Measurements from ENCODE around the gene HCN2. TPM values are rescaled to one million over a fixed set of nuclear protein-coding genes. Genes with fewer than 3 reads are reported as not detected.

Gene HCN2
- total RNA-seq, 1 donor from 2014 or later = 5.5 TPM

DNA sequence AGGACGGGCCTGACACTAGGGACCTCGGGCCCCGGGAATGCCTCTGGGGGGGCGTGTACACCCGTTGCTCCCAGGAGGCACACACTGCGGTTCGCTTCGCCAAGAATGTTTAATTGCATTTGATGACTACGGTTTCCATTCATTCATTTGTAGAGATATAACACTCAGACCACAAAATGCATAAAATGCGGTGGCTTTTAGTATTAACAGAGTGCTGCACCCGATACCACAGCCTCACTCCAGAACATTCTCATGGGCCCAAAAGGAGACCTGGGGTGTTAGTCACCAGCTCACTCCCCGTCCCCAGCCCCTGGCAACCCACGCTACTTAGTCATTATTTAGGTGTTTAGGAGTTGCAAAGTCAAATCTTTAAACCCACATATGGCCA lies 21.8 kb downstream of the HCN2 start:
- H3K79me2 ChIP-seq (ENCODE audit: insufficient read depth, low read length) = no peaks in the 10 kb centered on the region
- no peaks in the 10 kb centered on the region for H3K27me3 ChIP-seq (ENCODE audit: insufficient read depth, low read length)
- peaks cover 15% of the 10 kb centered on the region for H3K36me3 Mint-ChIP-seq (ENCODE audit: low read depth, unreplicated experiment)
- peak; percentile 99 for DNase-seq (ENCODE audit: low read depth)
- no peak overlapping the region for H3K4me3 Mint-ChIP-seq (ENCODE audit: unreplicated experiment)
- no peak overlapping the region for H3K4me3 ChIP-seq (ENCODE audit: insufficient read depth, low read depth, low read length)
- TF ChIP-seq, protein P1, sequence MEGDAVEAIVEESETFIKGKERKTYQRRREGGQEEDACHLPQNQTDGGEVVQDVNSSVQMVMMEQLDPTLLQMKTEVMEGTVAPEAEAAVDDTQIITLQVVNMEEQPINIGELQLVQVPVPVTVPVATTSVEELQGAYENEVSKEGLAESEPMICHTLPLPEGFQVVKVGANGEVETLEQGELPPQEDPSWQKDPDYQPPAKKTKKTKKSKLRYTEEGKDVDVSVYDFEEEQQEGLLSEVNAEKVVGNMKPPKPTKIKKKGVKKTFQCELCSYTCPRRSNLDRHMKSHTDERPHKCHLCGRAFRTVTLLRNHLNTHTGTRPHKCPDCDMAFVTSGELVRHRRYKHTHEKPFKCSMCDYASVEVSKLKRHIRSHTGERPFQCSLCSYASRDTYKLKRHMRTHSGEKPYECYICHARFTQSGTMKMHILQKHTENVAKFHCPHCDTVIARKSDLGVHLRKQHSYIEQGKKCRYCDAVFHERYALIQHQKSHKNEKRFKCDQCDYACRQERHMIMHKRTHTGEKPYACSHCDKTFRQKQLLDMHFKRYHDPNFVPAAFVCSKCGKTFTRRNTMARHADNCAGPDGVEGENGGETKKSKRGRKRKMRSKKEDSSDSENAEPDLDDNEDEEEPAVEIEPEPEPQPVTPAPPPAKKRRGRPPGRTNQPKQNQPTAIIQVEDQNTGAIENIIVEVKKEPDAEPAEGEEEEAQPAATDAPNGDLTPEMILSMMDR (IDR thresholded peaks at IDR 0.05; ENCODE audit: insufficient read depth, low read depth, low read length) = no peak
- TF ChIP-seq EZH2 (IDR thresholded peaks at IDR 0.05; ENCODE audit: insufficient read depth, low read length) = no peak
- H3K4me1 ChIP-seq (ENCODE audit: insufficient read depth, low read length) = peaks cover 19% of the 10 kb centered on the region
- H3K27ac Mint-ChIP-seq (ENCODE audit: unreplicated experiment) = peak overlapping the region; percentile 28
- H3K27me3 Mint-ChIP-seq (ENCODE audit: low read depth, unreplicated experiment) = no peaks in the 10 kb centered on the region
- H3K4me2 ChIP-seq (ENCODE audit: low read length) = peak overlapping the region; percentile 82
- no peaks in the 10 kb centered on the region for H3K36me3 ChIP-seq (ENCODE audit: insufficient read depth, low read length)
- peak; percentile 66 for FAIRE-seq
- peak overlapping the region; percentile 63 for H2AFZ ChIP-seq (ENCODE audit: low read depth, low read length)
- H3K27ac ChIP-seq (ENCODE audit: low read depth, low read length) = peak overlapping the region; percentile 95
- peaks cover 2% of the 10 kb centered on the region for H3K9me3 Mint-ChIP-seq (ENCODE audit: unreplicated experiment)
- peak overlapping the region; percentile 84 for H3K9ac ChIP-seq (ENCODE audit: low read length)
- peaks cover 3% of the 10 kb centered on the region for H3K4me1 Mint-ChIP-seq (ENCODE audit: low read depth, unreplicated experiment)
- H3K9me3 ChIP-seq (ENCODE audit: insufficient read depth, low read depth, low read length) = no peaks in the 10 kb centered on the region
- no peaks in the 10 kb centered on the region for H4K20me1 ChIP-seq (ENCODE audit: insufficient read depth, low read length)

DNA sequence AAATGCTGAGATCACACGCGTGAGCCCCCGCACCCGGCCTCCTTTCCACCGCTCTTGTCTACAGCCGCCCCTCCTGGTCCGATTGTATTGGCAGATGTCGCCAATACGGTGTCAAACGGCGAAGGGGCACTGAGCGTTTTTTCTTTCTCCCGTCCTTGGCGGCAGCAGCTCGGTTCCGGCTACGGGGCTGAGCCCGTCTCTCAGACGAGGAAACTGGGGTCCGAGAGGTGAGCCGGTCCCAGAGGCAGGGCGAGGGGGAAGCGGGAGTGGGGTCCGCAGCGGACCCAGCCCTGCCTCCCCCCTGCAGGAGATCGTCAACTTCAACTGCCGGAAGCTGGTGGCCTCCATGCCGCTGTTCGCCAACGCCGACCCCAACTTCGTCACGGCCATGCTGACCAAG lies 23.3 kb downstream of the HCN2 start:
- Histone ChIP-seq H3K4me1 (ENCODE audit: insufficient read depth, low read length) (peaks cover 19% of the 10 kb centered on the region), H3K4me2 (ENCODE audit: low read length) (no peak overlapping the region), H3K27ac (ENCODE audit: low read depth, low read length) (no peak overlapping the region), H3K9me3 (ENCODE audit: insufficient read depth, low read depth, low read length) (no peaks in the 10 kb centered on the region), H3K4me3 (ENCODE audit: insufficient read depth, low read depth, low read length) (no peak overlapping the region), H4K20me1 (ENCODE audit: insufficient read depth, low read length) (no peaks in the 10 kb centered on the region), H2AFZ (ENCODE audit: low read depth, low read length) (no peak overlapping the region), H3K36me3 (ENCODE audit: insufficient read depth, low read length) (no peaks in the 10 kb centered on the region), H3K9ac (ENCODE audit: low read length) (no peak overlapping the region), H3K27me3 (ENCODE audit: insufficient read depth, low read length) (no peaks in the 10 kb centered on the region), H3K79me2 (ENCODE audit: insufficient read depth, low read length) (no peaks in the 10 kb centered on the region)
- H3K4me3 Mint-ChIP-seq (ENCODE audit: unreplicated experiment) = no peak overlapping the region
- peaks cover 3% of the 10 kb centered on the region for H3K4me1 Mint-ChIP-seq (ENCODE audit: low read depth, unreplicated experiment)
- FAIRE-seq (no peak), DNase-seq (ENCODE audit: low read depth) (no peak)
- TF ChIP-seq, protein P1 (IDR thresholded peaks at IDR 0.05; ENCODE audit: insufficient read depth, low read depth, low read length) = no peak
- TF ChIP-seq EZH2 (IDR thresholded peaks at IDR 0.05; ENCODE audit: insufficient read depth, low read length) = no peak
- peaks cover 2% of the 10 kb centered on the region for H3K9me3 Mint-ChIP-seq (ENCODE audit: unreplicated experiment)
- H3K27me3 Mint-ChIP-seq (ENCODE audit: low read depth, unreplicated experiment) = no peaks in the 10 kb centered on the region
- H3K36me3 Mint-ChIP-seq (ENCODE audit: low read depth, unreplicated experiment) = peaks cover 18% of the 10 kb centered on the region
- H3K27ac Mint-ChIP-seq (ENCODE audit: unreplicated experiment) = no peak overlapping the region

GRCh38 chr19:613732-614567 lies 24.3 kb downstream of the HCN2 start:
- H3K27ac ChIP-seq (ENCODE audit: low read depth, low read length) = no peak overlapping the region
- H3K4me3 ChIP-seq (ENCODE audit: insufficient read depth, low read depth, low read length) = no peak overlapping the region
- H3K9me3 ChIP-seq (ENCODE audit: insufficient read depth, low read depth, low read length) = no peaks in the 10 kb centered on the region
- no peaks in the 10 kb centered on the region for H3K27me3 Mint-ChIP-seq (ENCODE audit: low read depth, unreplicated experiment)
- no peak for TF ChIP-seq EZH2 (IDR thresholded peaks at IDR 0.05; ENCODE audit: insufficient read depth, low read length)
- TF ChIP-seq, protein P1 (IDR thresholded peaks at IDR 0.05; ENCODE audit: insufficient read depth, low read depth, low read length) = no peak
- no peak overlapping the region for H3K9ac ChIP-seq (ENCODE audit: low read length)
- no peaks in the 10 kb centered on the region for H3K79me2 ChIP-seq (ENCODE audit: insufficient read depth, low read length)
- peaks cover 19% of the 10 kb centered on the region for H3K4me1 ChIP-seq (ENCODE audit: insufficient read depth, low read length)
- no peak overlapping the region for H3K4me2 ChIP-seq (ENCODE audit: low read length)
- H3K9me3 Mint-ChIP-seq (ENCODE audit: unreplicated experiment) = peaks cover 2% of the 10 kb centered on the region
- no peaks in the 10 kb centered on the region for H4K20me1 ChIP-seq (ENCODE audit: insufficient read depth, low read length)
- no peak overlapping the region for H2AFZ ChIP-seq (ENCODE audit: low read depth, low read length)
- H3K27me3 ChIP-seq (ENCODE audit: insufficient read depth, low read length) = no peaks in the 10 kb centered on the region
- peaks cover 3% of the 10 kb centered on the region for H3K4me1 Mint-ChIP-seq (ENCODE audit: low read depth, unreplicated experiment)
- no peaks in the 10 kb centered on the region for H3K36me3 ChIP-seq (ENCODE audit: insufficient read depth, low read length)
- FAIRE-seq = no peak
- H3K27ac Mint-ChIP-seq (ENCODE audit: unreplicated experiment) = no peak overlapping the region
- peaks cover 18% of the 10 kb centered on the region for H3K36me3 Mint-ChIP-seq (ENCODE audit: low read depth, unreplicated experiment)
- DNase-seq (ENCODE audit: low read depth) = no peak
- no peak overlapping the region for H3K4me3 Mint-ChIP-seq (ENCODE audit: unreplicated experiment)
